ENCODE data around the gene ANGPTL2. TPM values are rescaled to one million over a fixed set of nuclear protein-coding genes. Genes with fewer than 3 reads are reported as not detected.
"Not testable (repeated sequence)": the region's sequence is repeated elsewhere in the genome, so short reads cannot be mapped to it uniquely, and the experiment has no call there.

ANGPTL2 gene
- polyA plus RNA-seq (ENCODE audit: insufficient read length in 4 of 4): 10 to 100 TPM in 3 of 4 donors, 1 to 10 TPM in 1; 8.0 to 72.4 (median 13.5) TPM

GRCh38 chr9:127122176-127123063, at the start of gene ANGPTL2:
Gene ANGPTL2, minus strand, starts transcription at chr9:127122635. Its CDS starts 13,904 bp downstream, at chr9:127108731.
- DNase-seq (ENCODE audit: low read depth in 4 of 4, low spot score in 3 of 4): peak; percentile 70 to 79 (median 73)

- DNase-seq (ENCODE audit: low read depth in 4 of 4, low spot score in 3 of 4): not testable (repeated sequence)
Measured at GRCh38 chr9:127171348-127171747, 48.9 kb upstream of the ANGPTL2 start.

GRCh38 chr9:127170652-127171051, 48.2 kb upstream of the ANGPTL2 start:
- DNase-seq (ENCODE audit: low read depth in 4 of 4, low spot score in 3 of 4): no peak

- DNase-seq (ENCODE audit: low read depth in 4 of 4, low spot score in 3 of 4): no peak
Measured at GRCh38 chr9:127170103-127170502, 47.7 kb upstream of the ANGPTL2 start.

- DNase-seq (ENCODE audit: low read depth in 4 of 4, low spot score in 3 of 4): no peak
Measured at GRCh38 chr9:127169575-127169883, 47.1 kb upstream of the ANGPTL2 start.

- DNase-seq (ENCODE audit: low read depth in 4 of 4, low spot score in 3 of 4): no peak
Measured at GRCh38 chr9:127168756-127169574, 46.5 kb upstream of the ANGPTL2 start.

- DNase-seq (ENCODE audit: low read depth in 4 of 4, low spot score in 3 of 4): no peak
Measured at GRCh38 chr9:127167560-127168326, 45.3 kb upstream of the ANGPTL2 start.

GRCh38 chr9:127166651-127167524, 44.5 kb upstream of the ANGPTL2 start:
- DNase-seq (ENCODE audit: low read depth in 4 of 4, low spot score in 3 of 4): no peak

- no peak for DNase-seq (ENCODE audit: low read depth in 4 of 4, low spot score in 3 of 4)
Measured at GRCh38 chr9:127166111-127166510, 43.7 kb upstream of the ANGPTL2 start.

- DNase-seq (ENCODE audit: low read depth in 4 of 4, low spot score in 3 of 4): no peak
Measured at GRCh38 chr9:127165116-127165515, 42.7 kb upstream of the ANGPTL2 start.

- DNase-seq (ENCODE audit: low read depth in 4 of 4, low spot score in 3 of 4): no peak
Measured at GRCh38 chr9:127163409-127163808, 41.0 kb upstream of the ANGPTL2 start.

- DNase-seq (ENCODE audit: low read depth in 4 of 4, low spot score in 3 of 4): no peak
Measured at GRCh38 chr9:127162864-127163365, 40.5 kb upstream of the ANGPTL2 start.

GRCh38 chr9:127162046-127162863, 39.8 kb upstream of the ANGPTL2 start:
- DNase-seq (ENCODE audit: low read depth in 4 of 4, low spot score in 3 of 4): no peak

- DNase-seq (ENCODE audit: low read depth in 4 of 4, low spot score in 3 of 4): no peak
Measured at GRCh38 chr9:127161081-127161624, 38.7 kb upstream of the ANGPTL2 start.

GRCh38 chr9:127159949-127160610, 37.6 kb upstream of the ANGPTL2 start:
- DNase-seq (ENCODE audit: low read depth in 4 of 4, low spot score in 3 of 4): no peak

GRCh38 chr9:127159325-127159801, 36.9 kb upstream of the ANGPTL2 start:
- DNase-seq (ENCODE audit: low read depth in 4 of 4, low spot score in 3 of 4): peak in 1 of 4 donors; percentile 19

GRCh38 chr9:127158786-127159324, 36.4 kb upstream of the ANGPTL2 start:
- DNase-seq (ENCODE audit: low read depth in 4 of 4, low spot score in 3 of 4): no peak

All from left renal pelvis (tissue), 4 donors.